Right renal cortex interstitium (tissue), 3 donors: ENCODE measurements around the gene CHST11. TPM values are rescaled to one million over a fixed set of nuclear protein-coding genes. Genes with fewer than 3 reads are reported as not detected.

ENCODE experiments used
- polyA plus RNA-seq, 3 donors: library from polyadenylated mRNA; unstranded; fragments of 120-200 nt; gene quantifications; one replicate each; pipeline ENCODE4 v1.2.1, GENCODE V29; 2013; ENCODE audit not compliant: insufficient read length in 3 of 3

Gene CHST11
- polyA plus RNA-seq, 3 donors = 7.3 to 8.6 (median 8.0) TPM

Other genes starting within 250 kb of the CHST11 start
- 10 to 100 TPM; 70.1 to 72.2 (median 71.8) TPM for gene TXNRD1, start 241.2 kb upstream of the CHST11 start, polyA plus RNA-seq
- 1 to 10 TPM; 4.4 to 4.9 (median 4.7) TPM for gene EID3, start 153.2 kb upstream of the CHST11 start, polyA plus RNA-seq